NOMO-1 treated with DMSO at 0.1 percent for 48 hours (cell line): ENCODE measurements around the gene MED27.
"Not testable (repeated sequence)": the region's sequence is repeated elsewhere in the genome, so short reads cannot be mapped to it uniquely, and the experiment has no call there.

ENCODE experiments used
- DNase-seq: peaks from one replicate; lab custom pipeline; 2025; ENCODE audit not compliant: unreplicated experiment; lab: John Stamatoyannopoulos, UW

MED27 gene

DNA sequence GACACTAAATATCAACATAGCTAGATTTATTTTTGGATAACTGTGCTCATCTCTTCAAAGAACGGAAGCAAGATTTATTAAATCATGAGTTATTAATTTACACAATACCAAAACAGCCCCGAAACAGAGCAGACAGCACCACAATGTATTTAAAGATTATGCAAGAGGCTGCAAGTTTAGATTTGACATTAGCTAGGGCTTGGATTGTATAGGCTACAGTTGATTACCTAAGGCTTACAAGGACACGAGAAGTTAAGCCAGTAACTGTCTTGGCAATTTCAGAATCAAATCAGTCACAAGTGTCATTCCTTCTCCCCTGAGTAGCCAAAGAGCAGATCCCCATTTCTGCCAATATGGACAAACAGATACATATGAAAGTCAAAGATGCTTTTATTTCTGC is 152.6 kb downstream of the MED27 start:
- peak; percentile 67 for DNase-seq

DNA sequence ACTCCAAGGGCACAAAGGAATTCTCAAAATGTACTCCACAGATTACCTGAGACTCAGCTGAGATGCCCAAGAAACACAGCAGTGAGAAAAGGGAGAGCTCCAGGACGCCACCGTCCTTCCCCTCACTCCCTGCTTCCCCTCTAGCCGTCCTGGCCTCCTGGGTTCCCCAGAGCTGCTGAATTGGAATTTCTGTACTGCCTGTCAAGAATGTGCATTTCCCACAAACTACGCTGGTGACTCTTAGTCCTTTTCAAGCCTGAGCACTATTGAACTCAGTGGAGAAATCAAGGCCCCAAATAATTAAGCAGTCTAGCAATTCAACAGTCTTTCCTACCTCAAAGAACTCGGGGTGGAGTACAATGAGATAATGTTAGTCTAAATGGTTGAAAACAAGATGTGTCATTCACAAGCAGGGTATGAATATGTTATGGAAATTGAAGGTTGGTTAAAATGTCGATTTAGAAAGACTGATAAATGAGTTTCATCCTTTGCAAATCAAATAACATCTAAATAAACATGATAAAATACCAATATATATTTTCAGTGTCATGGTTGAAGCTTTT is 153.2 kb downstream of the MED27 start:
- DNase-seq, result no peak

DNA sequence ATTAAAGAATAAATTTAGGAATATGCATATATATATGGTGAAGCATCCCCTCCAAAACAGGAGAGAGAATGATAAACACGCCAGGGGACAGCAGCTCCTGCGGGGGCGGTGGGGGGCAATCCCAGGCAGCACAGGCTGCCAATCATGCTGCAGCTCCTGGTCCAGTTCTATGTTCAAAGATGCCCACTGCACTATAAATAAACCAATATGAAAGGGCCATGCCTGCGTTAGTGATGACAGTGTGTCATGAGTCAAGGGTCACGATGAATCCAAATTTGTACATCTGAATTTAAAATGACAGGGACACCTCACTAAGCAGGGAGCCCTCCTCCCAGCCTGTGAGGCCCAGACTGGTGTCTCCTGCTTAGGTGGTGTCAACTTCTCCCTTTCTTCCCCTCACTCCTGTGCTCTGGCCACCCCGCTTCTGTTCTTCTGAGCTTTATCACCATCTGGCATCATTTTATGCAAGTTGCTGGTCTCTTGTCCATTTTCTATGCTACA is 153.9 kb downstream of the MED27 start:
- DNase-seq, result no peak

DNA sequence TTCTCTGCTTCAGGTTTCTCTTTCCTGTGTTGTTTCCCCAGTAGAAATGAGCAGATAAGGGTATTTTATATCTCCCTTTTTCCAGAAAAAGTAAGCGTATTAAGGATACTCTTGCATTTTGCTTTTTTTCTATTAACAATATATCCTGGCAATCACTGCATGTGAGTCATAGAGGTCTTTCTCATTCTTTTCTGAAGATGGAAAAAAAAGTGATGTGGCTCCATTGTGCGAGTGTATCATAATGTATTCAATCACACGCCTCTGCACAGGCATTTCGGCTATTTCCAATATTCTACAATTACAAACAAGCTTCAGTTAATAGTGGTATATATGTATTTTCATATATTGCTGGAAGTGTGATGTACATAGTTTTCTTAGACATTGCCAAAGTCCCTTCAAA is 155.9 kb downstream of the MED27 start:
- DNase-seq, result no peak

DNA sequence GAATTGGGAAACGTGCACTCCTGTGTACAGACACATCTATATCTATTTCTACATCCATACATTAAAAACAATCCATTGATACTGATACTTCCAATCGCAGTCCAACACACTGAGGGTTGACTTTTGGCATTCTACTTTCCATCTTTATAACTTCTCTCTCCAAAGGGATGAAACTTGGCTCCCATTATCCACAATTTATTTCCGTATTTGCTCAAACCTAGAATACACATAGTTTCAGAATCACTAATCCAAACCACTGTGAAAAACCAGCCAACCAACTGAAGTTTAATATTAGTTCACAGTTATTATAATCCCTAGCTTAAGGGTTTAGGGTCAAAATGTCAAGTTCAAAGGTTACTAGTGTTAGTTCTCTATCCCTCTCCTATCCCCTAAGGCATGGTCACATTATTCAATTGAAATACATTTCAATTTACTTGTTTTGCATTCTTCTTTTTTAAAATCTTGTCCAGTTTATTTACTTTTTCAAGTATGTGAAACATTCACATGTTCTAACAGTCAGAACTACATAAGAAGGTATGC is 156.5 kb downstream of the MED27 start:
- DNase-seq, result no peak

DNA sequence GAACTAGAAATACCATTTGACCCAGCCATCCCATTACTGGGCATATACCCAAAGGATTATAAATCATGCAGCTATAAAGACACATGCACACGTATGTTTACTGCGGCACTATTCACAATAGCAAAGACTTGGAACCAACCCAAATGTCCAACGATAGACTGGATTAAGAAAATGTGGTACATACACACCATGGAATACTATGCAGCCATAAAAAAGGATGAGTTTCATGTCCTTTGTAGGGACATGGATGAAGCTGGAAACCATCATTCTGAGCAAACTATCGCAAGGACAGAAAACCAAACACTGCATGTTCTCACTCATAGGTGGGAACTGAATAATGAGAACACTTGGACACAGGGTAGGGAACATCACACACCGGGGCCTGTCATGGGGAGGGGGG is 158.0 kb downstream of the MED27 start:
- DNase-seq, result not testable (repeated sequence)

DNA sequence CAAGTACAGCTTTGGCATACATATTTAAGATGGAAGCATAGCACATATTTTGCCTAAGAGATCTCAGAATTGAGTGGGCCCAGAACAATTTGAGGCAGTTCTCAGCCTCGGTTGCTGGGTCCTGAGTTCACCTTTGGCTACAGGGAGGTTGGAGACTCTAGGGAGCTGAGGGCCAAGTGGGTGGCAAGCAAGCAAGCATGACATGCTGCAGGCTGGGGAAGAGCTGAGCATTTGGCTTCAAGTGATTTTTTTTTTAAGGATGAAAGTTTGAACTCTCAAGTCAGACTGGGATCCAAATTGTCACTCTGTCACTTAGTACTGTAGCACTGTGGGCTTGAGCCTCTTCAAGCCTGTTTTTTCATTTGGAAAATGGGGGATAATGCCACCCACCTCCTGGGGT is 160.5 kb downstream of the MED27 start:
- DNase-seq, result no peak

DNA sequence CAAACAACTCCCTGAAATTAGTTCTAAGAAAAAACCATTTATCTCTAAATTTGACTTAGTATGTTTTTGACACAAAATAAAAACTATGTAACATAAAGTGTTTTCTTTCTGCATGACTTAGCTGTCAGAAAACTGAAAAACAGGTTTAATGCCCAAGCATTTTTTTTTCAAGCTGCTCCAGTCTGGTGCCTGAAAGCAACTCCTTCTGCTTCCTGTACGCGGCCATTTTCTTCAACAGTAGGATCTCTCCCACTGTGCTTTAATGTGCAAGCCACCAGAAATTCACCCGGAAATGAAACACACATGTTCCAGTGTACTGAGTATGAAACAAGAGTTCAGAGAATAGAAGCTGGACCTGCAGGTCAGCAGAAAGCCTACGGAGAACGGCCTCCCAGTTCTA is 161.2 kb downstream of the MED27 start:
- DNase-seq, result no peak

DNA sequence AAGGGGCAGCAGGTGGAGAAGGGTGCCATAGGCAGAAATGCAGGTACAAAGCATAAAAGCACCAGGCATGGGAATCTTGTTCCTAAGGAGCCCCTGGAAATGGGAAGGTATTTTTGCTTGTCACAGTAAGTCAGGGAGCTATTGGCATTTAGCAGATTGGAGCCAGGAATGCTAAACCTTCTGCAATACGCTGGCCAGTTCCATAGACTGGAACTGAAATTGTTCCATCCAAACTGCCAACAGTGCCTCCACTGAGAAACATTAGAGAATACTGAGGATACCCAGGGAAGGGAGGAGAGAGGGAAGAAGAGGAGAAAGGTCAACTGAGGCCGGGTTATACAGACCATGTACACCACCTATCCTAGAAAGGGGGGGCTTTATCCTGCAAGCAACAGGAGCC is 162.7 kb downstream of the MED27 start:
- no peak for DNase-seq

DNA sequence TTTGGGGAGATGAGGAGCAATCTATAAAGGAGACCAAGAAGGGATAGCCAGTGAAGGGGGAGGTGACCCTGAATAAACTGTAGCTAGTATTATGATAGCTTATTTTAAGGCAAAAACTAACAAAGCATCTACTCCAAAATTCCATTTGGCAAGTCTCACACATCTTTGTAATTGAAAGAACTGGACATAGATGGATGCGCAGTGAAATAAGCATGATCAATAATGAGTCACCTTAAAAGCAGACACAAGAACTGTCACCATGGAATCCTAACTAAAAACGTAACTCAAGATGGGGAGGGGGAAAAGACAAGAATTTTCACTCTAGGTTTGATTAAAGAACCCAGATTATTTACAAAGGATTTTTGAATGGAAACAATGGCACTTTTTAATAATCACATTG is 164.5 kb downstream of the MED27 start:
- DNase-seq, result no peak

DNA sequence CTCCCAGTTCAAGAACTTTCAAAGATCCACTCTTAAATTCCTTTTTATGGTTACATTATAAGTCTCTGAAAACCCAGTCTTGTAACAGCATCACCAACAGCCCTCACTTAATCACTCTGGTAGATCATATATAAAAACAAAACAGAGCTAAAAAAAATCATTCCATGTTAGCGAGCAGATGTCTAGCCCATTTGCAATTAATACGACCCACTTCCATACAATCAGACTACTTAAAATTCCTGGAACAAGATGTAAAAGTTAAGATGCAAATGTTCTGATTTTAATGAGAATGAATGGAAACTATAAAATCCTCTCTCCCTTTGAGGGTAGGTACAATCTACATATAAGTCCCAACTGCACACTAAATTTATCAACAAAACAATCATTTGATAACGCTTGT is 167.0 kb downstream of the MED27 start:
- no peak for DNase-seq

DNA sequence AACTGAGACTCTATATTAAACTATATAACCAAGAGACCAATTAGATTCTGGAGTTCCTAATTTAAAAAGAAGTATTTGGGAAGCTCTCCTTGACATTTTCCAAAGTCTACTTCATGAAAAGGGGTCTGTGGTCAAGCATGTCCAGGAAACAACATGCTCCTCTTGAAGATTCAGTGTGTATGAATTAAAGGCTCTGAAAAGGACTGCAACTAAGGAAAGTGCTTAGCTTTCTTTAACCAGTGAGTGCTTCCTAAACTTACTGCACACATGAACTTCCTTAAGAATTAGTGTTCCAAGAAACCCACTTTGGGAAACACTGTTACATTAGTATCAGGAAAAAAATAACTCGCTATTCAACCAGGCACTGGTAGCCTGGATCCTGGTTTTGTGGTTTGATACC is 167.6 kb downstream of the MED27 start:
- DNase-seq, result no peak

DNA sequence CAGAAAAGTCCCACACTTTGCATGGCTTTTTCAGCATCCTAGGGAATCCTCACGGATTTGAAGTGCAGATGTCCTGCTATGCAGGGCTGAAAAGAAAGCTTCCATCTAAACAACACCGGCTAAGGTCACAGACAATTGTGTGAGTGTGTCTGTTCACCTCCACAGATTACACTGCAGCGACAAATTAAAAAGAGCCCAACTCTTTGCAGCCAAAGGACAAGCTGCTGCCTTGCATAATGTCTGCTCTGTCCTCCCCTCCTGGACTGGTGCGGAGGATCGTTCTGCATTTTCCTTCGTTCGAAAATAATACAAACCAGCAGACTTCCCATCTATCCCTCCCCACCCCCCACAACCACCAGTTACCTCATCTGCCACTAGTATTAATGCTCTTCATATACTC is 169.1 kb downstream of the MED27 start:
- DNase-seq, result no peak

DNA sequence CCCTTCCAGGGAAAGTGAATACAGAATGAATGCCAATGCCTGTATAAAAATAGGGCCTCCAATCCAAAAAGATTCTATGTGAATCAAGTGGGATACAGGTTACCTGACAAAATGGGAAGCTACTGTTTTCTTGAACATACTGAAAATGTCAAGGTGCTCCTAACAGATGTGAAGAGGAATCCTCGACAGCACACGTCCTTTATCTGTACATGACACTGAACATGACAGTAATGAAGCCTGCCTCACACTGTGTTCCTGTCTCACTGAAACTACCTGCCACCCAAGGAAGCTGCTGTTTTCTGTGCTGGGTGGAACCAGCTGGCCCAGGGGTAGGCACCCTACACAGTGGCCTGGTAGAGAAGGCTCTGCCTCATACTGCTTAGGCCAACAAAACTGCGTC is 174.5 kb downstream of the MED27 start:
- no peak for DNase-seq

DNA sequence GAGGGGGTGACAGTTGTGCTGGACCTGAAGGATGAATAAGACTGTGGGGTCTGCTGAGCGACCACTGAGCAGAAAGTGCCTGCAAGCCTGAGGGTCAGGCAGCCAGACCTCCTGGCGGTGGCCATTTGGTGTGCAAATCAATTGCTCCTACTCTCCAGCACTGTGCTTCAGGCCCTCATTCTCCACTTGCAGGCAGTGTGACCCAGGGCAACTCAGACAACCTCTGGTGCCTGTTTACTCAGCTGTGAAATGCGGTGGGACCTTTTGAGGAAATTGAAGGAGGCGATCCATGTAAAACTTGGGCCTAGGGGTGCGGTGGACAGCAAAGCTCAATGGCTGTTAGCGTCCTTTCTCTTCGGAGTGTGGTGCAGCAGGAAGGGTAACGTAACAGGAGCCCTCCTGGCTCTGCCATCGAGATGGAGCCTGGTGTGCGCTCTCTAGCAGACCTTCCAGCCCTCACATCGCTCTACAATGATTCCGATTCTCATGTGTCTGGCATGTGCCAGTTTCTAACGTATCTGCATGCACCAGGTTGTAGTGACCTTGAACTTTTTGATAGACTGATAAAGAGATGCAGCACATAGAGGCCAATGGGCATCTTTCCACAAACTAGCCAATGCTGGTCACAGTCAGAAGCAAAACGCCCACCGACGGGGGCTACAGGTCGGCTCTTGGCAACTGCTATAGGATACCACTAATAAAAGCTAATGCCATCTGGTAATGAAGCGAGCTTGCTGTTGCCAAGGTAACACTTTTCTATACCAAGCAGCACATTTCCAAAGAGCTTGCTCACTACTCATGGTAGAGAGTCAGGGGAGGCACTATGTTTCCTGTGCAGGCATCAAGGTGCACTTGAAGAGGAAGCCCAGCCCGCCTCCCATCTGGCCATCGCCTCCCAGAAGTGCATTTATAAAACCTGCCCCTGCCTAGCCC is 180.1 kb downstream of the MED27 start:
- DNase-seq, result no peak

DNA sequence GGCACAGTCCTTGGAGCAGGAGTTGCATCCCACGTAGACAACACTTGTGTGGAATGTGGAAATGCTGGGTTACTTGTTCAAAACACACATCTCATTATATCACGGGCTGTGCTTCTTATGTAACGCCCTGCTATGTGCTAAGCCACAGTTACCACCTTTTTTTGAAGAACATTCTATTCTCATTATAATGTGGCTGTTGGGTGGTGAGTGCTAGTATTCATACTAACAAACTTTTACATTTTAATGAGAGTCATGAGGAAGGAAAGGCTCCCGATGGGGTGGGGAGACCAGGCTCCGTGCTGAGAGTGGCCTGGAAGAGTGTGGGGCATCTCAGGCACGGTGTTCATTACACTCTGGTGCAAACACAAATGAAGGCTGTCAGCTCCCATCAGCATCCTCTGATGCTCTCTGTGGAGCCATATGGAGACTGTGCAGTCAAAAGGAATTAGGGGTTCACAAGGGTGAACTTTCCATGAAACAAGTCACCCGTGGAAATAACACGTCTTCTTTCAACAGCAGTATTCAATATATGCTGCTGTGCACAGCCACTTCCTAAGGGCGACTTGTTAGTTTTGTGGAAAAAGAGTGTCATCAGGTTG is 186.7 kb downstream of the MED27 start:
- no peak for DNase-seq

DNA sequence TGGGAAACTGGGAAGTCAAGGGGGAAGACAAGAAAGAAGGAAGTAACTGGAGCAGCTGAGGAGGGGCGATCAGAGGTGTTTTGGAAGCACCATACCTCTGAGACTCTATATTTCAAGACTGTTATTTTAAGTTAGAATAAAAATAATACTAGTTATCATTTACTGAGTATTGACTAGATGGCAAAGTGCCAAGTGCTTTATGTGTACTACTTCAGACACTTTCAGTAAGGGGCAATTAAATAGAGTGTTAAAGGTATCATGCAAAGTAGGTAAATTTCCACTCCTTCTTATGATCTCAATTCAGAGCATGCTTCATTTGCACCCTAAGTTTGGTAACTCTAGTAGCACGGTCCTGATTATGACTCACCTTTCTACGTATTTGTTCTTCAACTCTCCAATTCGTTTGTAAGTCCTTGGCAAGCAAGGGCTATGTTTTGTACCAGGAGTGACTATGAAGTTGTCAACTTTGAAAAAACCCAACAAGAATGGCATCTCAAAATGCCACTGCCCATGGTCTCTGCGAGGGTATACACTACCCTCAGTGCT is 187.4 kb downstream of the MED27 start:
- no peak for DNase-seq

DNA sequence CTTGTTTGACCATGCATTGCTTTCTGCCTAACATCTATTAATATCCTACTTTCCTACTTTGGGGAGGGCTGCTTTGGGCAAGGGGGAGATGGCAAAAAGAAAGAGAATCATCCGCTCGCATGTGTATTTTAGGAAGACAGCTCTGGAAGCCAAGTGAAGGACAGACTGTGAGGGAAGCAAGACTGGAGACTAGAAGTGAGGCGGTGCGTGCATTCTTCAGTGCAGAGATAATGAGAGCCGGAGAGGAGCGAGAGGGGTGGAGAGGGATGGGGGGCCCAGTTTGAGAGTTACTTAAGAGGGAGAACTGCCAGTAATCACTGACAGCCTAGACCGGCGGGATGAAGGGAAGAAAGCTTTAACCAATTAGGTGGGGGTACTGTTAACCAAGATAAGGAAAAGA is 188.1 kb downstream of the MED27 start:
- no peak for DNase-seq

DNA sequence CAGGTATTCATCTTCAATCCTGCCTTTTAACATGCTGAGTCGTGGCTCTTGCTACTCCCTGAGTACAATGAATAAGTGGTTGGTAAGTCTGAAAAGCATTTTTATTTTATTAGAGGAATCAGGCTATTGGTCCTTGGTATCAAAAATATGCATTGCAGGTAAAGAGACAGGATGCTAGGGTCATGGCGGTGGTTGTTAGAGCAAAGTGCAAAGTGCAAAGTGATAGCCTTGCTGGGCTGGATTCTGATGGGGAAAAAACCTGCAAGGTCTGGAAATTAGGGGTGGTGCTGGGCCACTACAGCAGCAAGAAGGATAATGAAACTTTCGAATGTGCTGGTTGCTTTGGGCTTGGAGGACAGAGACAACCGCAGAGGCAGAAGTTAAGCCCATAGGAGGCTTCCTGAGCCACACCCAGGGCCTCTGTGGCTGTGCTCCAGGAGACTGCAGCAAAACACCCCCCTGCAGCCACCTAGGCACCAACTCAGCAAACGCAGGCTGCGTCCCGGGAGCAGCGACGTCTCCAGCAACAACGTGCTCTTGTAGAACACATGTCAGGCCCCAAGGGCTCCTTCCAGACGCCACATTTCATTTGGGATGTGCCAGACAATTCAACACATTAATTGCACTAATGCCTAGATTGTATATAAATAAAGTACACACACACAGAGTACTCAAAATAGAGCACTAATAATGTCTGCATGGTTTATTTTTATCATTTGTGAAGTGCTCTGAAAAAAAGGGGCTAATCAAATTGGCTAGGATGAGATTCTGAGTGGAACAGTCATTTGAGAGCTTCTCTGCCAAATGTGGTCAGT is 190.0 kb downstream of the MED27 start:
- DNase-seq, result no peak

DNA sequence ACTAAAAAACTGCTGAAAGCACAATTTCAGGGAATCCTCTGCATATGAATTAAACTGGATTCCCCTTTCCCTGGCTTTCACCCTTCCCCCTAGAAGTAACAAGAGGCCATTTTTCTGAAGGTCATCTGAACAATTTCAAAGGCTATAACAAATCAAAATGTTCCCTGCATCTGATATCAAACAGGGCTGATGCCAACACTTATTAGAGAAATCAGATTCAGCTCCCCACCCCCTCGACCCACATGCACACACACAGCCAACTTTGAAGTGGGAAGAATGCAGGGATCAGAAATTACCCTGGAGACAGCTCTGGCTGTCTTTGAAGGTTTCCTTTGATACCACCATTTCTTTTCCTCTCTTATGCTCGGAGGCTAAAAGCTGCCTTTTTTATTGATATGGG is 190.7 kb downstream of the MED27 start:
- DNase-seq, result no peak

DNA sequence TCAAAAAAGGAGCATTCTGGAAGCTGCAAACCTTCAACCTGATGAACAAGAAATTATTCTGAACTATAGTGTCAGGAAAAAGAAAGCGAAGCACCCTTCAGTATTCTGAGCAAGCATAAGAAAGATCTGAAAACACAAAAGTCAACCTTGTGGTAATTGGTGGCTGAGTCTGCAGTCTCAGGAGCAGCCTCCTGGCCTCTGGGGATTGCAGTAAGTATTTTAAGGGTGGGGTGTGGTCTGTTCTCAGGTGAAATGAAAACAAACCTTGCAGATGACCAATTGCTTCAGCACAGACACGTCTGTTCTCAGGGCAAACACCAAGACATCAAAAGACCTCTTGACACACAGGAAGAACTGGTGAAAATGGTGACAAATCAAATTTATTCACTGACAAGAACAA is 192.0 kb downstream of the MED27 start:
- no peak for DNase-seq
